OCI-LY1 (cell line): ENCODE results near the gene RBSN.

Experiments used
- EZH2 ChIP-seq: fragments of 200-600 bp; sonication (generic), shearing (Covaris generic); IDR thresholded peaks from 2 replicates; pipeline ENCODE4 v1.8.0; 2017; ENCODE audit warnings: borderline replicate concordance, mixed run types, mild to moderate bottlenecking, antibody characterized with exemption, low read length, moderate library complexity, mixed read lengths
- TF ChIP-seq, protein P1 (sequence below): fragments of 200-600 bp; sonication (generic), shearing (Covaris generic); IDR thresholded peaks from 2 replicates; pipeline ENCODE4 v1.5.1; 2017; ENCODE audit warnings: mild to moderate bottlenecking, antibody characterized with exemption, low read length, moderate library complexity, mixed read lengths

DNA sequence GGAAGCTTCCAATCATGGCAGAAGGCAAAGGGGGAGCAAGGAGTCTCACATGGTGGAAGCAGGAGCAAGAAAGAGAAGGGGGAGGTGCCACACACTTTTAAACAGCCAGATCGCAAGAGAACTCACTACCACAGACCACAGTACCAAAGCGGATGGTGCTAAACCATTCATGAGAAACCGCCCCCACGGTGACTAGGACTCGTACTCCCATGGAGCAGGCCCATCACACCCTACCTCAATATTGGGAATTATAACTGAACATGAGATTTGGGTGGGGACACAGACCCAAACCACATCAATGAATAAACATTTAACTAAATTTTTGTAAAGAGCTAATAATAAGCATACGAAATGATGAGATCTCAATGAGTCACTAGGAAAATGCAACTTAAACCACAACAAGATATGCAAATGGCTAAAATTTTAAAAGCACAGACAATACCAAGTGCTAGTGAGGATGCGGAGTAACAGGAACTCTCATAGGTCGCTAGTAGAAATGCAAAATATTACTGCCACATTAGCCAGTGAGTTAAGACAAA, 43.9 kb downstream of the RBSN start:
- TF ChIP-seq, protein P1, sequence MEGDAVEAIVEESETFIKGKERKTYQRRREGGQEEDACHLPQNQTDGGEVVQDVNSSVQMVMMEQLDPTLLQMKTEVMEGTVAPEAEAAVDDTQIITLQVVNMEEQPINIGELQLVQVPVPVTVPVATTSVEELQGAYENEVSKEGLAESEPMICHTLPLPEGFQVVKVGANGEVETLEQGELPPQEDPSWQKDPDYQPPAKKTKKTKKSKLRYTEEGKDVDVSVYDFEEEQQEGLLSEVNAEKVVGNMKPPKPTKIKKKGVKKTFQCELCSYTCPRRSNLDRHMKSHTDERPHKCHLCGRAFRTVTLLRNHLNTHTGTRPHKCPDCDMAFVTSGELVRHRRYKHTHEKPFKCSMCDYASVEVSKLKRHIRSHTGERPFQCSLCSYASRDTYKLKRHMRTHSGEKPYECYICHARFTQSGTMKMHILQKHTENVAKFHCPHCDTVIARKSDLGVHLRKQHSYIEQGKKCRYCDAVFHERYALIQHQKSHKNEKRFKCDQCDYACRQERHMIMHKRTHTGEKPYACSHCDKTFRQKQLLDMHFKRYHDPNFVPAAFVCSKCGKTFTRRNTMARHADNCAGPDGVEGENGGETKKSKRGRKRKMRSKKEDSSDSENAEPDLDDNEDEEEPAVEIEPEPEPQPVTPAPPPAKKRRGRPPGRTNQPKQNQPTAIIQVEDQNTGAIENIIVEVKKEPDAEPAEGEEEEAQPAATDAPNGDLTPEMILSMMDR = no peak
- TF ChIP-seq EZH2 = no peak
